GM12875 (cell line): ENCODE data around the gene C11orf91.

ENCODE experiments used
- H3K4me3 ChIP-seq: one replicate; pipeline ENCODE4 v1.5.1; 2011; ENCODE audit warnings: low read depth, low read length, control low read depth
- TF ChIP-seq, protein P1 (sequence below): IDR thresholded peaks from 2 replicates; pipeline ENCODE4 v1.5.1; 2011; ENCODE audit warnings: low read depth, mild to moderate bottlenecking, control low read depth, inconsistent platforms, low read length, moderate library complexity, borderline replicate concordance; ENCODE audit not compliant: insufficient read depth

The C11orf91 gene, protein sequence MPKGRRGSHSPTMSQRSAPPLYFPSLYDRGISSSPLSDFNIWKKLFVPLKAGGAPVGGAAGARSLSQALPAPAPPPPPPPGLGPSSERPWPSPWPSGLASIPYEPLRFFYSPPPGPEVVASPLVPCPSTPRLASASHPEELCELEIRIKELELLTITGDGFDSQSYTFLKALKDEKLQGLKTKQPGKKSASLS

DNA sequence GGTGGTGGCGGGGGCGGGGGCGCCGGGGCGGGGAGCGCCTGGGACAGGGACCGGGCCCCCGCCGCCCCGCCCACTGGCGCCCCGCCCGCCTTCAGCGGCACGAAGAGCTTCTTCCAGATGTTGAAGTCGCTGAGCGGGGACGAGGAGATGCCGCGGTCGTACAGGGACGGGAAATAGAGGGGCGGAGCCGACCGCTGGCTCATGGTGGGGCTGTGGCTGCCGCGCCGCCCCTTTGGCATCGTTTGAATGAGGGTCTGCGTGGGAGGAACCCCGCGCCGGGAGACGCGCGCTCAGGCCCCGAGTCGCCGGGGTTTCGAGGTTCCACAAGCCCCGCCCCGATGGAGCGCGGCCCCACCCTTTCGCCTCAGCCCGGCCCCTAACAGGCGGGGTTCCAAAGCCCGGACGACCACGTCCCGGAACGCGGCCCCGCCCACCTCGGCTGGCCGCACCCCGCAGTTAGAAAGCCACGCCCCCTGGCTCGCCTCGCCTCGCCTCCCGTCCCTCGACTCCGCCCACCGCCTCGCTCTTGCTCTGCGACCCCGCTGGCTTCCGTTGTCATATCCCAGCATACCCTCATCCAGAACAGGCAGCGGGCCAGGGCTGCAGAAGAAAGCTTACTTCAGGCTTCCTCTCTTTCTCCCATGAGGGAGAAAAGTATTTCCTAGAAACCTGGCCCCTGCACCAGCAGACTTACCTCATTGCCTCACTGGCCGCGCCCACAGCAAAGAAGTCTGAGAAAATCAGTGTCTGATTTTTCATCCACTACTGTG, at the start of gene C11orf91:
Gene C11orf91, minus strand, starts transcription at position 325 of the 770 bp plus-strand sequence. Its CDS starts 86 bp downstream, at position 239.
- TF ChIP-seq, protein P1, sequence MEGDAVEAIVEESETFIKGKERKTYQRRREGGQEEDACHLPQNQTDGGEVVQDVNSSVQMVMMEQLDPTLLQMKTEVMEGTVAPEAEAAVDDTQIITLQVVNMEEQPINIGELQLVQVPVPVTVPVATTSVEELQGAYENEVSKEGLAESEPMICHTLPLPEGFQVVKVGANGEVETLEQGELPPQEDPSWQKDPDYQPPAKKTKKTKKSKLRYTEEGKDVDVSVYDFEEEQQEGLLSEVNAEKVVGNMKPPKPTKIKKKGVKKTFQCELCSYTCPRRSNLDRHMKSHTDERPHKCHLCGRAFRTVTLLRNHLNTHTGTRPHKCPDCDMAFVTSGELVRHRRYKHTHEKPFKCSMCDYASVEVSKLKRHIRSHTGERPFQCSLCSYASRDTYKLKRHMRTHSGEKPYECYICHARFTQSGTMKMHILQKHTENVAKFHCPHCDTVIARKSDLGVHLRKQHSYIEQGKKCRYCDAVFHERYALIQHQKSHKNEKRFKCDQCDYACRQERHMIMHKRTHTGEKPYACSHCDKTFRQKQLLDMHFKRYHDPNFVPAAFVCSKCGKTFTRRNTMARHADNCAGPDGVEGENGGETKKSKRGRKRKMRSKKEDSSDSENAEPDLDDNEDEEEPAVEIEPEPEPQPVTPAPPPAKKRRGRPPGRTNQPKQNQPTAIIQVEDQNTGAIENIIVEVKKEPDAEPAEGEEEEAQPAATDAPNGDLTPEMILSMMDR = no peak
- peak within 1 kb of the TSS; percentile 64 for H3K4me3 ChIP-seq

DNA sequence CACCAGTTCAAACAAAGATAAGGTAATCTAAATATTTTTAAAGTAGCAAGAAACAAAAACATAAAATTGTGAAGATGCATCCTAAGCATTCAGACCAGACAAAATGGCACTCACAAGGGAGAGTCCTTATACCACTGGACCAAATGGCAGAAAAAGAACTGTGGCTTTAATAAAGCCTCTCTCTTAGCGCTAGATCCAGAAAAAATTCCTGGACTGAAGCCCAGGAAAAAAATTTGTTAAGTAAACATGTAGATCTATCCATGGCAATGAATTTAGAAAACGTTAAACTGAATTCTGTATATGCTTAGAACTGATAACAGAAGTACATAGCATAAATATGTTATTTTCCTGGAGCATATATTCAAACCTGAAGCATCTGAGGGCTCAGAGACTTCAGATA, 47.4 kb upstream of the C11orf91 start:
- no peak overlapping the region for H3K4me3 ChIP-seq
- TF ChIP-seq, protein P1 = no peak

DNA sequence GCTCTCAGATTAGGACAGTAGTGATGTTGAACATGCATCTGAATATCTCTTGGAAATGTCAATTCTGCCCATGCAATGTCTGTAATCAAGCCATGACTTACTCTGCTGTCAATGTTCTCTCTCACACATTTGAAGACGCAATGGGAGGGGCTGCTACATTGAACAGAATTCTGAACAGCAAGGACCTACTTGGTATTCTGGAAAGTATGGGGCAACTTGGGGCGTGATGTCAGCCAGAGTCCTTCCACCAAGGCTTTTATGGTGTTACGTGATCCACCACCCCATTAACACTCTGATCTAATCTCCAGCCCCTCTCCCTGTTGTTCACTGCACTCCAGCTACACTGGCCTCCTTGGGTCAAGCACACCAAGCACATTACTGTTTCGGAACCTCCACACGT, 42.7 kb upstream of the C11orf91 start:
- TF ChIP-seq, protein P1 = no peak
- no peak overlapping the region for H3K4me3 ChIP-seq

DNA sequence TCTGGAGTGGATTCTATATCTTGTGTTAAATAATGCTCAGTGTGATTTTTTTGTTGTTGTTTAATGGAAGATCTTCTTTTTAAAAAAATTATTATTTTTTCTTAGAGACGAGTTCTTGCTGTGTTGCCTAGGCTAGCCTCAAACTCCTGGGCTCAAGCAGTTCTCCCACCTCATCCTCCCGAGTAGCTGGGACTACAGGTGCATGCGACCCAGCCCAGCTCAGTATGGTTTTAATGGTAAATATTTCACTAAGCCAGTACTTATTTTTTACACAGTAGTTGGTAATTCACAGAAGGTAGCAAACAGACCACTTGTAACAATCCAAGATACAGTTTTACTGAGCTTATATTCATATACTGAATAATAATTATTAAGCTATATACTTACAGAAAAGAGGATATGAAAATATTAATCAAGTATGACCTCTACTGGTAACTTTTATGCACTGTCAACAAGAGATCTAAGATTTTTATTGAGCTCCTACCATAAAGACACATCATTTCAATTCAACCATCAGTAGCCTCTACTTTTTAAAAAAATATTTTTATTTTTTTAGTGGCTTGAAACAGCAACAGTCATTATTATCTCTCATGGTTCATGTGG, 41.7 kb upstream of the C11orf91 start:
- TF ChIP-seq, protein P1 = 0 out of 2 replicates have a peak, but pooled peaks have one; percentile 0
- H3K4me3 ChIP-seq = no peak overlapping the region

DNA sequence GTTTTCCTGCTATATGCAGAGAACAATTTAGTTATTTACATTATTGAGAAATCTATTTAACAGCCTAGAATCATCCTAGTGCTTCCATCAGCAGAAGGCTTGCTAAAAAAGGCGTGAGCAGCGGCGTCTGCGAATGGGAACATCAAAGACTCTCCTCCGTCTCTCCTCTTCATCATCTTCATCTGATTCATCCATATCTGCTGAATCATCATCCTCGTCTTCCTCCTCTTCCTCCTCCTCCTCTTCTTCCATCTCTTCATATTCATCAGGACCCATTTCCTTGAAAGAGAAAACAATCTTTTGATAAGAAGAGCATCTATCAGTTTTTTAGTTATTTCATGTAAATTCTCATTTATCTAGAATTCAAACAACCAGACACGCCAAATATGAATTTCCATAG, 41.2 kb upstream of the C11orf91 start:
- TF ChIP-seq, protein P1 = no peak
- no peak overlapping the region for H3K4me3 ChIP-seq

DNA sequence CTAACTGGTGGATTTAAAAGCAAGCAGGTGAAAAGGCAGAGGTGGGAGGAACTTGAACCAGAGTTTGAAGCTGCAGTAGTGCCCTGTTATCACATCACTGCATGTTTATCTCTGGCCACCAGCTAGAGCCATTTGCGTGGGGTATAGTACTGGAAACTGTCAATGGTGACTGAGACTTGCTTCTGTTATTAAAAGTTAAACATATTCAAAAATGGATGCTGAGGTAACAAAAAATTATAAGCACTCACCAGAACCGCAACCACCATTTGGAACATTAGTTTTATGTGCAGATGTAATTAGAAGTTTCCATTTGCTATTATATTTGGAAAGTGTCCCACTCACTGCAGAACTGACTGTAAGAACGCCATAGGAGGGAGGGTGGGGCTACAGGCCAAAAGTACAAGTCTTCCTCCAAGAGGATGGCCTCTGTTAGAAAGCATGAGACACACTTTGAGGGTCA, 36.8 kb upstream of the C11orf91 start:
- no peak overlapping the region for H3K4me3 ChIP-seq
- TF ChIP-seq, protein P1 = no peak
